Endothelial cell of umbilical vein (primary cell): ENCODE results near the gene TNFSF4. TPM values are rescaled to one million over a fixed set of nuclear protein-coding genes. Genes with fewer than 3 reads are reported as not detected.

Source experiments
- BruUV-seq: library from RNA; stranded (reverse); fragments of 400-500 nt; replicated peaks from 2 replicates; lab custom pipeline; 2021; lab: Mats Ljungman, UMichigan
- CTCF ChIA-PET: fragments of 300-600, 350-600 bp; sonication (Branson Sonifier 250); formaldehyde crosslinking; loops from one replicate; lab custom pipeline; 2021; ENCODE audit warnings: antibody characterized with exemption, inconsistent platforms; lab: Charles Lee
- POLR2A ChIA-PET: fragments of 300-600, 350-600 bp; sonication (Branson Sonifier 250); formaldehyde crosslinking; loops from one replicate; lab custom pipeline; 2021; ENCODE audit warnings: antibody characterized with exemption, inconsistent platforms; lab: Charles Lee
- DNase-seq: peaks from one replicate; pipeline ENCODE4 v3.0.0-alpha.2; 2011; ENCODE audit warnings: low read depth, low spot score
- FAIRE-seq: peaks from 2 replicates; lab custom pipeline; 2011; peaks lifted over from hg19 to GRCh38; lab: Jason Lieb, UNC
- H2AFZ ChIP-seq: 2 replicates; pipeline ENCODE4 v1.6.0; 2012; ENCODE audit warnings: low read depth, low read length, control low read depth, inconsistent platforms
- H3K27ac ChIP-seq: 2 replicates; pipeline ENCODE4 v1.5.1; 2011; ENCODE audit warnings: low read depth, mild to moderate bottlenecking, control low read depth, low read length, moderate library complexity; ENCODE audit not compliant: insufficient read depth
- H3K27me3 ChIP-seq, 2 experiments: 2 replicates each; pipeline versions ENCODE4 v1.6.0 to v1.6.1; 2011; ENCODE audit warnings: low read length in 2 of 2, mixed read lengths in 1 of 2; ENCODE audit not compliant: control insufficient read depth in 2 of 2, insufficient read depth in 2 of 2
- H3K36me3 ChIP-seq, 2 experiments: 2 replicates in 1 of 2; 3 replicates in 1 of 2; pipeline ENCODE4 v1.5.1; 2011; ENCODE audit warnings: low read length in 2 of 2, mild to moderate bottlenecking in 1 of 2, moderate library complexity in 1 of 2; ENCODE audit not compliant: control insufficient read depth in 2 of 2, insufficient read depth in 2 of 2; ENCODE audit errors: extremely low read depth in 1 of 2
- H3K4me1 ChIP-seq: 3 replicates; pipeline ENCODE4 v1.5.1; 2011; ENCODE audit warnings: mild to moderate bottlenecking, low read length; ENCODE audit not compliant: control insufficient read depth, insufficient read depth; ENCODE audit errors: extremely low read depth
- H3K4me2 ChIP-seq: 2 replicates; pipeline ENCODE4 v1.6.1; 2011; ENCODE audit warnings: low read length, control low read depth, mixed read lengths; ENCODE audit not compliant: insufficient read depth
- H3K4me3 ChIP-seq, 3 experiments: fragments of 200-600 bp in 1 of 3; sonication (generic), shearing (Covaris generic) in 1 of 3; replicated peaks in 1 of 3; 2 replicates each; pipeline ENCODE4 v1.5.1; 2011 to 2016; ENCODE audit warnings: control low read depth in 3 of 3, low read length in 3 of 3, mild to moderate bottlenecking in 2 of 3, inconsistent platforms in 1 of 3, low read depth in 1 of 3, moderate library complexity in 1 of 3; ENCODE audit not compliant: insufficient read depth in 1 of 3
- H3K79me2 ChIP-seq: 2 replicates; pipeline ENCODE4 v1.6.0; 2012; ENCODE audit warnings: low read length, inconsistent platforms; ENCODE audit not compliant: control insufficient read depth, insufficient read depth
- H3K9ac ChIP-seq: replicated peaks from 2 replicates; pipeline ENCODE3; 2011; ENCODE audit warnings: low read length, control low read depth; ENCODE audit not compliant: insufficient read depth; ENCODE audit errors: extremely low read depth
- H3K9me1 ChIP-seq: replicated peaks from 3 replicates; pipeline ENCODE4 v1.6.0; 2011; ENCODE audit warnings: mild to moderate bottlenecking, low read length; ENCODE audit not compliant: control insufficient read depth, insufficient read depth; ENCODE audit errors: extremely low read depth
- H3K9me3 ChIP-seq: replicated peaks from 2 replicates; pipeline ENCODE4 v1.5.1; 2012; ENCODE audit warnings: low read length, inconsistent platforms; ENCODE audit not compliant: control insufficient read depth, insufficient read depth
- H4K20me1 ChIP-seq: replicated peaks from 2 replicates; pipeline ENCODE3; 2011; ENCODE audit warnings: mild to moderate bottlenecking, low read length; ENCODE audit not compliant: control insufficient read depth, insufficient read depth; ENCODE audit errors: extremely low read depth
- CTCF ChIP-seq, 2 donors: IDR thresholded peaks; 1 replicate in 1 of 2; 2 replicates in 1 of 2; pipeline ENCODE4 v1.5.1; 2011; ENCODE audit warnings: low read length in 2 of 2, mild to moderate bottlenecking in 2 of 2, moderate library complexity in 2 of 2, control low read depth in 1 of 2, inconsistent platforms in 1 of 2, low read depth in 1 of 2; ENCODE audit not compliant: insufficient read depth in 1 of 2; ENCODE audit errors: extremely low read depth in 1 of 2
- EZH2 ChIP-seq: IDR thresholded peaks from 2 replicates; pipeline ENCODE4 v1.6.1; 2012; ENCODE audit warnings: borderline replicate concordance, low read depth, mild to moderate bottlenecking, moderate library complexity, low read length, inconsistent platforms; ENCODE audit not compliant: severe bottlenecking
- FOS ChIP-seq: IDR thresholded peaks from 2 replicates; pipeline ENCODE4 v1.6.1; 2011; ENCODE audit warnings: mild to moderate bottlenecking, low read length, moderate library complexity, borderline replicate concordance; ENCODE audit not compliant: insufficient read depth
- GATA2 ChIP-seq: IDR thresholded peaks from 2 replicates; pipeline ENCODE4 v1.7.0; 2011; ENCODE audit warnings: low read depth, mild to moderate bottlenecking, moderate library complexity, mixed read lengths, low read length; ENCODE audit not compliant: insufficient read length, insufficient read depth
- JUN ChIP-seq: IDR thresholded peaks from 2 replicates; pipeline ENCODE4 v1.6.1; 2011; ENCODE audit warnings: borderline replicate concordance, low read depth; ENCODE audit not compliant: insufficient read length, insufficient read depth
- MYC ChIP-seq: IDR thresholded peaks from one replicate; pipeline ENCODE4 v1.6.1; 2011; ENCODE audit warnings: mild to moderate bottlenecking, low read depth, low read length
- POLR2A ChIP-seq: IDR thresholded peaks from 2 replicates; pipeline ENCODE4 v1.6.1; 2012; ENCODE audit warnings: low read depth, mild to moderate bottlenecking, control low read depth, low read length
- POLR2AphosphoS5 ChIP-seq: IDR thresholded peaks from 2 replicates; pipeline ENCODE4 v1.6.1; 2012; ENCODE audit warnings: low read depth, mild to moderate bottlenecking, control low read depth, low read length, moderate library complexity; ENCODE audit not compliant: insufficient read depth
- dilution Hi-C: fragments of 300-500 bp; cut with MboI; formaldehyde crosslinking; loops from one replicate; pipeline ENCODE4 v1.15.0; 2019; ENCODE audit warnings: low sequenced_read_pairs; ENCODE audit not compliant: extremely low pct_ligation_motif_present
- intact Hi-C: fragments of 100-400 bp; cut with micrococcal nuclease; formaldehyde crosslinking; loops from one replicate; pipeline ENCODE4 v1.10.0; 2022
- polyA plus RNA-seq, 4 experiments: library from polyadenylated mRNA; depleted of rRNA in 3 of 4; stranded (reverse) in 3 of 4; unstranded in 1 of 4; fragments of >200 nt; gene quantifications; 2 replicates each; pipeline versions ENCODE4 v1.2.1 to v1.2.3, GENCODE V29; 2011 to 2012; ENCODE audit warnings: missing spikeins in 1 of 4
- total RNA-seq: library from RNA; stranded (reverse); gene quantifications from 2 replicates; pipeline ENCODE4 v1.2.3, GENCODE V29; 2021
- TF ChIP-seq, protein P1 (sequence below): IDR thresholded peaks from 2 replicates; pipeline ENCODE4 v1.6.1; 2011; ENCODE audit not compliant: insufficient read depth, insufficient read length

Gene TNFSF4
- total and polyA plus RNA-seq, 2 donors (not counting 3 experiments of a cell fraction or from before 2014, with no cell fraction given), result 44.9 to 88.1 TPM

DNA sequence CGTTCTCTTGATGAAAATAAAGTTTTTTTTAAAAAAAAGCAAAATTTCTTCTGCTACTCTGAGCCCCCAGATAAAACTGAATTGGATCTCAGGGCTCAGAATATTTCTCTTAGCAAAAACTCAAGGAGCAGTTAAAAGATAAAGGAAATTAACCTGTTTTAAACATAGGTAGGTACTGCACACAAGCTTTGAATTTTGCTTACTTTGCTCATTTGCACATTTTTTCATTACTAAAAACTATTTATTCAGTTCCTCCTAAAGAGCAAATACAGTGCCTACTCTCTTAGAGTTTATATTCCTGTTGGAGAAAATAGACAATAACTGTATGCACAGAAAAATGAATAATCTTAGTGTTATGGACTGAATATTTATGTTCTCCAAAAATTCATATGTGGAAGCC is 13.0 kb upstream of the TNFSF4 start:
- no peak overlapping the region for H3K9ac ChIP-seq
- BruUV-seq, result no TSS peak
- DNase-seq (no peak), FAIRE-seq (no peak)
- H3K4me3 ChIP-seq, result no peak overlapping the region
- no peaks in the 10 kb centered on the region for H4K20me1 ChIP-seq
- intact Hi-C loops, result no loop called here
- H3K4me1 ChIP-seq, result no peaks in the 10 kb centered on the region
- no peaks in the 10 kb centered on the region for H3K27me3 ChIP-seq
- no peak for TF ChIP-seq JUN
- no peak for TF ChIP-seq MYC
- TF ChIP-seq, protein P1, sequence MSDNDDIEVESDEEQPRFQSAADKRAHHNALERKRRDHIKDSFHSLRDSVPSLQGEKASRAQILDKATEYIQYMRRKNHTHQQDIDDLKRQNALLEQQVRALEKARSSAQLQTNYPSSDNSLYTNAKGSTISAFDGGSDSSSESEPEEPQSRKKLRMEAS, result no peak
- no peak for TF ChIP-seq GATA2
- TF ChIP-seq CTCF (IDR thresholded peaks at IDR 0.05; ENCODE audit: extremely low read depth in 1 of 2, insufficient read depth in 1 of 2, low read depth in 1 of 2, low read length in 2 of 2), result no peak
- TF ChIP-seq FOS, result no peak
- TF ChIP-seq POLR2AphosphoS5, result no peak
- no peak for TF ChIP-seq POLR2A
- no peak for TF ChIP-seq EZH2
- H3K27ac ChIP-seq, result no peak overlapping the region
- no peak overlapping the region for H3K4me2 ChIP-seq
- H3K9me1 ChIP-seq, result no peaks in the 10 kb centered on the region
- ChIA-PET CTCF (no interaction called here), POLR2A (no interaction called here)
- H3K9me3 ChIP-seq, result no peaks in the 10 kb centered on the region
- H3K79me2 ChIP-seq, result no peaks in the 10 kb centered on the region
- dilution Hi-C loops, result no loop called here
- H3K36me3 ChIP-seq, result no peaks in the 10 kb centered on the region
- no peak overlapping the region for H2AFZ ChIP-seq
